ENCODE results near the gene RNF115.

Gene RNF115

DNA sequence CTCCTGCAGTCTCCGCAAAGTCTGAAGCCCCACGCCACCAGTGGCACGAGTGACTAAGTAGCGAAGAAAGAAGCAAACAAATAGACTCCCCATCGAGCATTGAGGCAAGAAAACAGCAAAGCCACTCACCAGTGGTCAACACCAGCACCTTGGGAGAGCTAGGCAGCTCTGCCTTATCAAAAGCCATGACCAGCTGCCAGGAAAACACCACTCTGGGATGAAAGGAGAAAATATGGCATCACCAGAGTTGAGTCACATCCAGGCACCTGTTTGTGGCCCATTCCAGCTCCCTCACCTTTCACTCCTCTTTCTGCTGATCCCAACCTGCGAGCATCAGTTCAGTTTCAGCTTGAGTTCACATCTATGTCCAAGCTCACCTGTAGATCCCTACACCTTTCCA, 134.0 kb downstream of the RNF115 start:
- Histone ChIP-seq H3K4me3 (ENCODE audit: low read length in 2 of 2) (no peak overlapping the region), H3K9me3 (ENCODE audit: control insufficient read depth in 2 of 2, low read length in 2 of 2) (no peaks in the 10 kb centered on the region), H3K36me3 (ENCODE audit: control insufficient read depth in 2 of 2, insufficient read depth in 2 of 2, low read length in 2 of 2) (no peaks in the 10 kb centered on the region), H3K4me1 (ENCODE audit: control insufficient read depth in 2 of 2, insufficient read depth in 2 of 2, low read length in 2 of 2) (peaks cover 0 to 6% of the 10 kb centered on the region in 2 donors), H3K27me3 (ENCODE audit: control insufficient read depth in 2 of 2, insufficient read depth in 2 of 2, low read length in 2 of 2) (no peaks in the 10 kb centered on the region), H3K27ac (ENCODE audit: low read depth in 2 of 2, low read length in 2 of 2) (no peak overlapping the region), H3K9ac (ENCODE audit: low read depth in 1 of 2, low read length in 2 of 2) (no peak overlapping the region)

DNA sequence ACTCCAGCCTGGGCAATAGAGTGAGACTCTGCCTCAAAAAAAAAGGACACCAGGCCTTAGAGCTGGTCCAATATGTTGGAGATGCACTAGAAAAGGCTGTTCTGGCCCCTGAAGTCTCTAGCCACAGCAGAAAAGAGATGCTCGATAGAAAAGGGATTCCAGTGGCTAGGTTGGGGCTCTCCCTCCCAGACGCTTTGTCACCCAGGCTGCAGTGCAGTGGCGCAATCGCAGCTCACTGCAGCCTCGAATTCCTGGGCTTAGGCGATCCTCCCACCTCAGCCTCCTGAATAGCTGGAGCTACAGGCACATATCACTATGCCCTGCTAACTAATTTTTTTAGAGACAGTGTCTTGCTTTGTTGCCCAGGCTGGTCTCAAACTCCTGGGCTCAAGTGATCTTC, 135.0 kb downstream of the RNF115 start:
- Histone ChIP-seq H3K9ac (ENCODE audit: low read depth in 1 of 2, low read length in 2 of 2) (no peak overlapping the region), H3K27me3 (ENCODE audit: control insufficient read depth in 2 of 2, insufficient read depth in 2 of 2, low read length in 2 of 2) (no peaks in the 10 kb centered on the region), H3K4me3 (ENCODE audit: low read length in 2 of 2) (no peak overlapping the region), H3K4me1 (ENCODE audit: control insufficient read depth in 2 of 2, insufficient read depth in 2 of 2, low read length in 2 of 2) (peaks cover 0 to 6% of the 10 kb centered on the region in 2 donors), H3K36me3 (ENCODE audit: control insufficient read depth in 2 of 2, insufficient read depth in 2 of 2, low read length in 2 of 2) (no peaks in the 10 kb centered on the region), H3K9me3 (ENCODE audit: control insufficient read depth in 2 of 2, low read length in 2 of 2) (no peaks in the 10 kb centered on the region), H3K27ac (ENCODE audit: low read depth in 2 of 2, low read length in 2 of 2) (no peak overlapping the region)

All from mucosa of rectum (tissue), 2 donors.